ENCODE results near the gene CENATAC.
A peak's percentile ranks its signal among the peaks of the same experiment; 100 is the strongest.

CENATAC gene

GRCh38 chr11:119023741-119024140, 25.8 kb downstream of the CENATAC start:
- Histone ChIP-seq H3K4me2 (ENCODE audit: low read length) (no peak overlapping the region), H3K9me2 (ENCODE audit: low read depth, low read length) (no peaks in the 10 kb centered on the region), H3K9me3 (ENCODE audit: low read length) (no peaks in the 10 kb centered on the region), H3K4me1 (ENCODE audit: insufficient read depth, low read length, severe bottlenecking) (peaks cover 17% of the 10 kb centered on the region), H3K27me3 (ENCODE audit: insufficient read depth, low read length) (no peaks in the 10 kb centered on the region), H2AFZ (ENCODE audit: low read length) (no peak overlapping the region), H3K79me2 (ENCODE audit: insufficient read depth, low read length) (peaks cover 12% of the 10 kb centered on the region; the same call in 1 of the 2 replicates), H3K4me3 (ENCODE audit: low read depth, low read length, poor library complexity, severe bottlenecking) (no peak overlapping the region), H4K20me1 (ENCODE audit: insufficient read depth, low read length) (no peaks in the 10 kb centered on the region), H3F3A (ENCODE audit: insufficient read depth, low read length) (no peaks in the 10 kb centered on the region), H3K9ac (ENCODE audit: low read length) (no peak overlapping the region), H3K27ac (ENCODE audit: low read depth, low read length, poor library complexity, severe bottlenecking) (no peak overlapping the region), H3K36me3 (ENCODE audit: insufficient read depth, low read length) (peaks cover 77% of the 10 kb centered on the region)
- TF ChIP-seq EZH2 (IDR thresholded peaks at IDR 0.05; ENCODE audit: borderline replicate concordance, low read length): no peak
- TF ChIP-seq, protein P1, sequence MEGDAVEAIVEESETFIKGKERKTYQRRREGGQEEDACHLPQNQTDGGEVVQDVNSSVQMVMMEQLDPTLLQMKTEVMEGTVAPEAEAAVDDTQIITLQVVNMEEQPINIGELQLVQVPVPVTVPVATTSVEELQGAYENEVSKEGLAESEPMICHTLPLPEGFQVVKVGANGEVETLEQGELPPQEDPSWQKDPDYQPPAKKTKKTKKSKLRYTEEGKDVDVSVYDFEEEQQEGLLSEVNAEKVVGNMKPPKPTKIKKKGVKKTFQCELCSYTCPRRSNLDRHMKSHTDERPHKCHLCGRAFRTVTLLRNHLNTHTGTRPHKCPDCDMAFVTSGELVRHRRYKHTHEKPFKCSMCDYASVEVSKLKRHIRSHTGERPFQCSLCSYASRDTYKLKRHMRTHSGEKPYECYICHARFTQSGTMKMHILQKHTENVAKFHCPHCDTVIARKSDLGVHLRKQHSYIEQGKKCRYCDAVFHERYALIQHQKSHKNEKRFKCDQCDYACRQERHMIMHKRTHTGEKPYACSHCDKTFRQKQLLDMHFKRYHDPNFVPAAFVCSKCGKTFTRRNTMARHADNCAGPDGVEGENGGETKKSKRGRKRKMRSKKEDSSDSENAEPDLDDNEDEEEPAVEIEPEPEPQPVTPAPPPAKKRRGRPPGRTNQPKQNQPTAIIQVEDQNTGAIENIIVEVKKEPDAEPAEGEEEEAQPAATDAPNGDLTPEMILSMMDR (IDR thresholded peaks at IDR 0.05; ENCODE audit: low read length): no peak

- Histone ChIP-seq H3K4me1 (ENCODE audit: insufficient read depth, low read length, severe bottlenecking) (peaks cover 23% of the 10 kb centered on the region), H3K4me3 (ENCODE audit: low read depth, low read length, poor library complexity, severe bottlenecking) (no peak overlapping the region), H3K4me2 (ENCODE audit: low read length) (no peak overlapping the region), H2AFZ (ENCODE audit: low read length) (no peak overlapping the region), H3K79me2 (ENCODE audit: insufficient read depth, low read length) (peaks cover 8% of the 10 kb centered on the region; the same call in 1 of the 2 replicates), H4K20me1 (ENCODE audit: insufficient read depth, low read length) (no peaks in the 10 kb centered on the region), H3F3A (ENCODE audit: insufficient read depth, low read length) (no peaks in the 10 kb centered on the region), H3K9me3 (ENCODE audit: low read length) (no peaks in the 10 kb centered on the region), H3K9ac (ENCODE audit: low read length) (no peak overlapping the region), H3K27me3 (ENCODE audit: insufficient read depth, low read length) (no peaks in the 10 kb centered on the region), H3K27ac (ENCODE audit: low read depth, low read length, poor library complexity, severe bottlenecking) (no peak overlapping the region), H3K9me2 (ENCODE audit: low read depth, low read length) (no peaks in the 10 kb centered on the region), H3K36me3 (ENCODE audit: insufficient read depth, low read length) (peaks cover 81% of the 10 kb centered on the region)
- TF ChIP-seq EZH2 (IDR thresholded peaks at IDR 0.05; ENCODE audit: borderline replicate concordance, low read length): no peak
- TF ChIP-seq, protein P1 (IDR thresholded peaks at IDR 0.05; ENCODE audit: low read length): no peak
These were observed 26.6 kb downstream of the CENATAC start for GRCh38 chr11:119024430-119025098.

GRCh38 chr11:119025099-119025473, 27.1 kb downstream of the CENATAC start:
- TF ChIP-seq, protein P1 (IDR thresholded peaks at IDR 0.05; ENCODE audit: low read length): no peak
- no peak for TF ChIP-seq EZH2 (IDR thresholded peaks at IDR 0.05; ENCODE audit: borderline replicate concordance, low read length)
- H3K36me3 ChIP-seq (ENCODE audit: insufficient read depth, low read length): peaks cover 78% of the 10 kb centered on the region
- peak overlapping the region; percentile 2 for H3K27ac ChIP-seq (ENCODE audit: low read depth, low read length, poor library complexity, severe bottlenecking)
- no peak overlapping the region for H3K4me2 ChIP-seq (ENCODE audit: low read length)
- H2AFZ ChIP-seq (ENCODE audit: low read length): no peak overlapping the region
- H3K4me1 ChIP-seq (ENCODE audit: insufficient read depth, low read length, severe bottlenecking): peaks cover 22% of the 10 kb centered on the region
- no peaks in the 10 kb centered on the region for H4K20me1 ChIP-seq (ENCODE audit: insufficient read depth, low read length)
- no peaks in the 10 kb centered on the region for H3K9me3 ChIP-seq (ENCODE audit: low read length)
- H3K27me3 ChIP-seq (ENCODE audit: insufficient read depth, low read length): no peaks in the 10 kb centered on the region
- no peaks in the 10 kb centered on the region for H3K9me2 ChIP-seq (ENCODE audit: low read depth, low read length)
- H3F3A ChIP-seq (ENCODE audit: insufficient read depth, low read length): no peaks in the 10 kb centered on the region
- 0 out of 2 replicates have a peak, but pooled peaks cover 7% of the 10 kb centered on the region for H3K79me2 ChIP-seq (ENCODE audit: insufficient read depth, low read length)
- no peak overlapping the region for H3K9ac ChIP-seq (ENCODE audit: low read length)
- no peak overlapping the region for H3K4me3 ChIP-seq (ENCODE audit: low read depth, low read length, poor library complexity, severe bottlenecking)
